Measurements from ENCODE around the gene BRF1.
A peak's percentile ranks its signal among the peaks of the same experiment; 100 is the strongest.

BRF1 gene

GRCh38 chr14:105250008-105250366, 50.8 kb downstream of the BRF1 start:
- H2AFZ ChIP-seq (ENCODE audit: low read length): no peak overlapping the region
- H3K27me3 ChIP-seq (ENCODE audit: insufficient read depth, low read length, poor library complexity, severe bottlenecking): no peaks in the 10 kb centered on the region
- H3K9me3 ChIP-seq (ENCODE audit: insufficient read depth, low read depth, low read length): no peaks in the 10 kb centered on the region
- H3K9me2 ChIP-seq (replicated peaks; ENCODE audit: low read depth, low read length): no peaks in the 10 kb centered on the region
- no peak overlapping the region for H3K4me3 ChIP-seq (ENCODE audit: low read length, poor library complexity, severe bottlenecking)
- TF ChIP-seq EZH2phosphoT487 (IDR thresholded peaks at IDR 0.05; ENCODE audit: borderline replicate concordance): no peak
- TF ChIP-seq CTCF (conservative IDR thresholded peaks at IDR 0.05; ENCODE audit: low read length): no peak
- H3K9ac ChIP-seq (ENCODE audit: low read depth, low read length, poor library complexity, severe bottlenecking): no peak overlapping the region
- H3K36me3 ChIP-seq (ENCODE audit: insufficient read depth, low read length): peaks cover 6% of the 10 kb centered on the region; the same call in 1 of the 2 replicates
- H4K20me1 ChIP-seq (ENCODE audit: insufficient read depth, low read length, poor library complexity, severe bottlenecking): no peaks in the 10 kb centered on the region
- no peaks in the 10 kb centered on the region for H3F3A ChIP-seq (ENCODE audit: low read depth)
- peaks cover 13% of the 10 kb centered on the region for H3K4me1 ChIP-seq (ENCODE audit: insufficient read depth, low read length, poor library complexity, severe bottlenecking)
- peaks cover 23% of the 10 kb centered on the region; the same call in 1 of the 2 replicates for H3K79me2 ChIP-seq (ENCODE audit: insufficient read depth, low read length)
- peak overlapping the region; percentile 64 for H3K4me2 ChIP-seq (ENCODE audit: low read depth, low read length, poor library complexity, severe bottlenecking)

- TF ChIP-seq EZH2phosphoT487 (IDR thresholded peaks at IDR 0.05; ENCODE audit: borderline replicate concordance): no peak
- TF ChIP-seq CTCF (conservative IDR thresholded peaks at IDR 0.05; ENCODE audit: low read length): no peak
- Histone ChIP-seq H3K4me2 (ENCODE audit: low read depth, low read length, poor library complexity, severe bottlenecking) (peak overlapping the region; percentile 64), H3K9ac (ENCODE audit: low read depth, low read length, poor library complexity, severe bottlenecking) (peak overlapping the region; percentile 50), H3K9me2 (replicated peaks; ENCODE audit: low read depth, low read length) (no peaks in the 10 kb centered on the region), H3F3A (ENCODE audit: low read depth) (no peaks in the 10 kb centered on the region), H3K4me3 (ENCODE audit: low read length, poor library complexity, severe bottlenecking) (peak overlapping the region; percentile 73), H3K79me2 (ENCODE audit: insufficient read depth, low read length) (peaks cover 29% of the 10 kb centered on the region; the same call in 1 of the 2 replicates), H4K20me1 (ENCODE audit: insufficient read depth, low read length, poor library complexity, severe bottlenecking) (no peaks in the 10 kb centered on the region), H3K36me3 (ENCODE audit: insufficient read depth, low read length) (peaks cover 6% of the 10 kb centered on the region; the same call in 1 of the 2 replicates), H3K9me3 (ENCODE audit: insufficient read depth, low read depth, low read length) (no peaks in the 10 kb centered on the region), H2AFZ (ENCODE audit: low read length) (no peak overlapping the region), H3K27me3 (ENCODE audit: insufficient read depth, low read length, poor library complexity, severe bottlenecking) (no peaks in the 10 kb centered on the region), H3K4me1 (ENCODE audit: insufficient read depth, low read length, poor library complexity, severe bottlenecking) (peaks cover 12% of the 10 kb centered on the region)
Observed at GRCh38 chr14:105249182-105250007, 51.4 kb downstream of the BRF1 start.

- no peak for TF ChIP-seq EZH2phosphoT487 (IDR thresholded peaks at IDR 0.05; ENCODE audit: borderline replicate concordance)
- no peak for TF ChIP-seq CTCF (conservative IDR thresholded peaks at IDR 0.05; ENCODE audit: low read length)
- Histone ChIP-seq H3K4me1 (ENCODE audit: insufficient read depth, low read length, poor library complexity, severe bottlenecking) (peaks cover 12% of the 10 kb centered on the region), H4K20me1 (ENCODE audit: insufficient read depth, low read length, poor library complexity, severe bottlenecking) (no peaks in the 10 kb centered on the region), H3K4me3 (ENCODE audit: low read length, poor library complexity, severe bottlenecking) (peak within 1 kb of the TSS; percentile 84), H3K9ac (ENCODE audit: low read depth, low read length, poor library complexity, severe bottlenecking) (peak within 1 kb of the TSS; percentile 83), H3F3A (ENCODE audit: low read depth) (no peaks in the 10 kb centered on the region), H3K79me2 (ENCODE audit: insufficient read depth, low read length) (peaks cover 31% of the 10 kb centered on the region; the same call in 1 of the 2 replicates), H3K9me2 (replicated peaks; ENCODE audit: low read depth, low read length) (no peaks in the 10 kb centered on the region), H3K9me3 (ENCODE audit: insufficient read depth, low read depth, low read length) (no peaks in the 10 kb centered on the region), H3K27me3 (ENCODE audit: insufficient read depth, low read length, poor library complexity, severe bottlenecking) (no peaks in the 10 kb centered on the region), H3K4me2 (ENCODE audit: low read depth, low read length, poor library complexity, severe bottlenecking) (peak within 1 kb of the TSS; percentile 86), H3K36me3 (ENCODE audit: insufficient read depth, low read length) (peaks cover 6% of the 10 kb centered on the region; the same call in 1 of the 2 replicates), H2AFZ (ENCODE audit: low read length) (peak within 1 kb of the TSS; percentile 64)
Observed at GRCh38 chr14:105248368-105249181, 52.2 kb downstream of the BRF1 start, which contains the start of gene BTBD6. TSS of gene BTBD6 (plus strand) at chr14:105248533. CDS start at chr14:105248712, 179 bp downstream.
